Esophagus squamous epithelium (tissue), 5 donors: ENCODE results near the gene KERA. TPM values are rescaled to one million over a fixed set of nuclear protein-coding genes. Genes with fewer than 3 reads are reported as not detected.

Experiments used
- DNase-seq: peaks from one replicate; lab custom pipeline; 2025; lab: John Stamatoyannopoulos, UW
- H3K27ac ChIP-seq, 4 donors: fragments of 200-600 bp; sonication (generic); one replicate each; pipeline ENCODE4 v1.5.1; 2016 to 2019; ENCODE audit warnings: mild to moderate bottlenecking in 1 of 4
- H3K27me3 ChIP-seq, 4 donors: fragments of 200-600 bp; sonication (generic); 1 replicate in 3 of 4; 2 replicates in 1 of 4; pipeline versions ENCODE4 v1.5.1 to v1.6.0; 2017 to 2021; ENCODE audit warnings: antibody characterized with exemption in 1 of 4
- H3K36me3 ChIP-seq, 3 donors: fragments of 200-600 bp; sonication (generic); one replicate each; pipeline ENCODE4 v1.5.1; 2016 to 2019
- H3K4me1 ChIP-seq, 3 donors: fragments of 200-600 bp; sonication (generic); one replicate each; pipeline ENCODE4 v1.5.1; 2017 to 2019
- H3K4me3 ChIP-seq, 4 donors: fragments of 200-600 bp; sonication (generic); 1 replicate in 3 of 4; 2 replicates in 1 of 4; pipeline ENCODE4 v1.5.1; 2016 to 2019; ENCODE audit warnings: mild to moderate bottlenecking in 2 of 4, moderate library complexity in 1 of 4
- H3K9me3 ChIP-seq, 3 donors: fragments of 200-600 bp; sonication (generic); one replicate each; pipeline ENCODE4 v1.5.1; 2016 to 2019
- CTCF ChIP-seq, 6 experiments: fragments of 450-650 bp in 4 of 6; fragments of 200-600 bp in 2 of 6; sonication (generic) in 2 of 6; IDR thresholded peaks; one replicate each; pipeline ENCODE4 v1.5.1; 2016 to 2019; ENCODE audit warnings: antibody characterized with exemption in 6 of 6, mild to moderate bottlenecking in 4 of 6, moderate library complexity in 4 of 6
- POLR2A ChIP-seq, 4 donors: fragments of 450-650 bp; IDR thresholded peaks; one replicate each; pipeline ENCODE4 v1.6.1; 2017; ENCODE audit warnings: antibody characterized with exemption in 4 of 4, mild to moderate bottlenecking in 4 of 4, moderate library complexity in 3 of 4
- WGBS, 2 donors: methylation state at CpG; one replicate each; pipeline ENCODE4 v1.1.5; 2018; 5-methylcytosine and 5-hydroxymethylcytosine counted together
- intact Hi-C: fragments of 100-400 bp; cut with DNase I; formaldehyde crosslinking; loops from one replicate; pipeline ENCODE4 v1.15.0; 2022
- total RNA-seq, 4 donors: library from RNA; depleted of rRNA; stranded (reverse); fragments of >200 nt; gene quantifications; one replicate each; pipeline ENCODE4 v1.1.0, GENCODE V29; 2016
- donor health status: DM: yes; HTN: yes; CAD: no.

Gene KERA
- total RNA-seq, 4 donors from 2014 or later, result not detected

GRCh38 chr12:91007531-91008290 is 50.1 kb downstream of the KERA start:
- Histone ChIP-seq H3K4me1 (no peaks in the 10 kb centered on the region), H3K27me3 (no peaks in the 10 kb centered on the region), H3K4me3 (no peak overlapping the region), H3K36me3 (no peaks in the 10 kb centered on the region), H3K9me3 (no peaks in the 10 kb centered on the region), H3K27ac (no peak overlapping the region)
- TF ChIP-seq CTCF (IDR thresholded peaks at IDR 0.05), result no peak
- TF ChIP-seq POLR2A (IDR thresholded peaks at IDR 0.05), result no peak
- WGBS, 2 donors, result 45 to 85% methylated on average over 2 of the region's 2 CpGs
- intact Hi-C loops, result no loop called here
- DNase-seq, result no peak

GRCh38 chr12:91004872-91005271 is 53.0 kb downstream of the KERA start, which contains the start of gene EPYC:
Gene EPYC, minus strand, starts transcription at chr12:91004972. Its CDS starts 2,407 bp downstream, at chr12:91002565.
- H3K4me1 ChIP-seq, result no peaks in the 10 kb centered on the region
- H3K36me3 ChIP-seq, result no peaks in the 10 kb centered on the region
- no peak within 1 kb of the TSS for H3K4me3 ChIP-seq
- intact Hi-C loops, result no loop called here
- no peaks in the 10 kb centered on the region for H3K27me3 ChIP-seq
- no peak for DNase-seq
- H3K27ac ChIP-seq, result no peak within 1 kb of the TSS
- no peak for TF ChIP-seq CTCF (IDR thresholded peaks at IDR 0.05)
- TF ChIP-seq POLR2A (IDR thresholded peaks at IDR 0.05), result no peak
- no peaks in the 10 kb centered on the region for H3K9me3 ChIP-seq

- Histone ChIP-seq H3K9me3 (no peaks in the 10 kb centered on the region), H3K4me3 (no peak overlapping the region), H3K27ac (no peak overlapping the region), H3K4me1 (no peaks in the 10 kb centered on the region), H3K36me3 (no peaks in the 10 kb centered on the region), H3K27me3 (no peaks in the 10 kb centered on the region)
- no peak for DNase-seq
- TF ChIP-seq POLR2A (IDR thresholded peaks at IDR 0.05), result no peak
- no peak for TF ChIP-seq CTCF (IDR thresholded peaks at IDR 0.05)
- intact Hi-C loops, result no loop called here
These were observed 54.1 kb downstream of the KERA start for GRCh38 chr12:91003737-91004136.

- H3K27me3 ChIP-seq, result no peaks in the 10 kb centered on the region
- H3K4me1 ChIP-seq, result no peaks in the 10 kb centered on the region
- no peak overlapping the region for H3K27ac ChIP-seq
- H3K36me3 ChIP-seq, result no peaks in the 10 kb centered on the region
- no peak for DNase-seq
- intact Hi-C loops, result no loop called here
- no peaks in the 10 kb centered on the region for H3K9me3 ChIP-seq
- WGBS, 2 donors, result 25 to 32% methylated on average over 1 of the region's 1 CpG
- TF ChIP-seq CTCF (IDR thresholded peaks at IDR 0.05) (no peak), POLR2A (IDR thresholded peaks at IDR 0.05) (no peak)
- no peak overlapping the region for H3K4me3 ChIP-seq
These were observed 56.5 kb downstream of the KERA start for GRCh38 chr12:91001306-91001705.

Other genes starting within 250 kb of the KERA start
- gene CCER1, start 102.8 kb downstream of the KERA start, total RNA-seq, result not detected
- gene EPYC, start 53.1 kb downstream of the KERA start, total RNA-seq, result not detected
- gene LUM, start 53.5 kb upstream of the KERA start, total RNA-seq, result 10 to 100 TPM in 3 of 4 donors, 1 to 10 TPM in 1; 5.1 to 51.5 (median 30.7) TPM
- gene DCN, start 124.8 kb upstream of the KERA start, total RNA-seq, result 1,000 to 10,000 TPM in 1 of 4 donors, 100 to 1,000 TPM in 1, 10 to 100 TPM in 2; 50.1 to 1,296 (median 333) TPM